WTC11 (cell line): ENCODE measurements around the gene PPP1R14B. TPM values are rescaled to one million over a fixed set of nuclear protein-coding genes. Genes with fewer than 3 reads are reported as not detected.

Source experiments
- ATAC-seq: fragments of 200-7000 bp; cut with Tn5 transposase; 2 replicates; pipeline ENCODE4 v1.10.0; 2021; ENCODE audit warnings: mild to moderate bottlenecking, moderate library complexity
- CTCF ChIA-PET: fragments of 300-600 bp; sonication (Branson Sonifier 250); formaldehyde crosslinking; loops from one replicate; lab custom pipeline; 2021; ENCODE audit warnings: antibody characterized with exemption; lab: Charles Lee
- POLR2A ChIA-PET: fragments of 350-600 bp; sonication (Branson Sonifier 250); formaldehyde crosslinking; loops from one replicate; lab custom pipeline; 2021; ENCODE audit warnings: antibody characterized with exemption; lab: Charles Lee
- DNase-seq: peaks from one replicate; pipeline ENCODE4 v3.0.0; 2021; ENCODE audit warnings: low spot score
- H3K27ac Mint-ChIP-seq: 2 replicates; pipeline ENCODE4 v1.8.0; 2021; ENCODE audit warnings: mixed read lengths
- H3K27me3 Mint-ChIP-seq: 2 replicates; pipeline ENCODE4 v1.8.0; 2021; ENCODE audit warnings: low read depth, mild to moderate bottlenecking, moderate library complexity, mixed read lengths
- H3K36me3 Mint-ChIP-seq: 2 replicates; pipeline ENCODE4 v1.8.0; 2021; ENCODE audit warnings: mixed read lengths
- H3K4me1 Mint-ChIP-seq: 2 replicates; pipeline ENCODE4 v1.8.0; 2022; ENCODE audit warnings: mixed read lengths
- H3K4me3 Mint-ChIP-seq: 2 replicates; pipeline ENCODE4 v1.8.0; 2021; ENCODE audit warnings: mild to moderate bottlenecking, moderate library complexity, mixed read lengths
- H3K9me3 Mint-ChIP-seq: 2 replicates; pipeline ENCODE4 v1.8.0; 2021; ENCODE audit warnings: mixed read lengths
- CDX4 ChIP-seq: fragments of 250-450 bp; sonication (Bioruptor Pico); IDR thresholded peaks from 2 replicates; pipeline ENCODE4 v1.9.0; 2021; ENCODE audit warnings: moderate library complexity, mild to moderate bottlenecking, inconsistent platforms, borderline replicate concordance
- CTCF ChIP-seq: fragments of 200-600 bp; IDR thresholded peaks from 2 replicates; pipeline ENCODE4 v1.8.0; 2022; ENCODE audit warnings: antibody characterized with exemption
- E2F4 ChIP-seq: sonication (generic); formaldehyde crosslinking; IDR thresholded peaks from 2 replicates; pipeline ENCODE4 v1.8.1; 2022; ENCODE audit warnings: low read depth, mild to moderate bottlenecking, moderate library complexity, missing genetic modification reagents, borderline replicate concordance
- ETV6 ChIP-seq: sonication (generic); formaldehyde crosslinking; IDR thresholded peaks from 2 replicates; pipeline ENCODE4 v1.8.1; 2022; ENCODE audit warnings: mild to moderate bottlenecking, missing genetic modification reagents
- GABPB1 ChIP-seq: sonication (generic); formaldehyde crosslinking; IDR thresholded peaks from 2 replicates; pipeline ENCODE4 v1.8.1; 2023; ENCODE audit warnings: mild to moderate bottlenecking, missing genetic modification reagents
- GTF2I ChIP-seq: fragments of 250-450 bp; sonication (Bioruptor Pico); conservative IDR thresholded peaks from 2 replicates; pipeline ENCODE4 v1.4.0; 2021; ENCODE audit warnings: mild to moderate bottlenecking
- JUN ChIP-seq: sonication (generic); formaldehyde crosslinking; IDR thresholded peaks from 2 replicates; pipeline ENCODE4 v1.8.0; 2023; ENCODE audit warnings: mild to moderate bottlenecking, missing genetic modification reagents
- KAT7 ChIP-seq: sonication (generic); formaldehyde crosslinking; IDR thresholded peaks from 2 replicates; pipeline ENCODE4 v1.8.1; 2023; ENCODE audit warnings: missing genetic modification reagents, mild to moderate bottlenecking, borderline replicate concordance
- MYBL2 ChIP-seq: sonication (generic); formaldehyde crosslinking; IDR thresholded peaks from 2 replicates; pipeline ENCODE4 v1.8.1; 2023; ENCODE audit warnings: mild to moderate bottlenecking, moderate library complexity, missing genetic modification reagents
- NFE2L1 ChIP-seq: sonication (generic); formaldehyde crosslinking; IDR thresholded peaks from 2 replicates; pipeline ENCODE4 v1.8.1; 2023; ENCODE audit warnings: missing genetic modification reagents
- NR1H2 ChIP-seq: sonication (generic); formaldehyde crosslinking; IDR thresholded peaks from 2 replicates; pipeline ENCODE4 v1.9.0; 2021; ENCODE audit warnings: mild to moderate bottlenecking, moderate library complexity, missing genetic modification reagents
- PREB ChIP-seq: sonication (generic); formaldehyde crosslinking; IDR thresholded peaks from 2 replicates; pipeline ENCODE4 v1.8.1; 2022; ENCODE audit warnings: mild to moderate bottlenecking, missing genetic modification reagents, moderate library complexity, borderline replicate concordance
- SMAD4 ChIP-seq: sonication (generic); formaldehyde crosslinking; IDR thresholded peaks from 2 replicates; pipeline ENCODE4 v1.8.0; 2022; ENCODE audit warnings: mild to moderate bottlenecking, missing genetic modification reagents
- STAT6 ChIP-seq: sonication (generic); formaldehyde crosslinking; conservative IDR thresholded peaks from 2 replicates; pipeline ENCODE4 v1.8.1; 2023; ENCODE audit warnings: mild to moderate bottlenecking, low read depth, missing genetic modification reagents, moderate library complexity
- USF1 ChIP-seq: sonication (generic); formaldehyde crosslinking; IDR thresholded peaks from 2 replicates; pipeline ENCODE4 v1.8.0; 2022; ENCODE audit warnings: mild to moderate bottlenecking, missing genetic modification reagents
- ZBTB21 ChIP-seq: sonication (generic); formaldehyde crosslinking; IDR thresholded peaks from 2 replicates; pipeline ENCODE4 v1.8.1; 2023; ENCODE audit warnings: mild to moderate bottlenecking, missing genetic modification reagents, borderline replicate concordance
- ZMAT4 ChIP-seq: fragments of 250-450 bp; sonication (Bioruptor Pico); IDR thresholded peaks from 2 replicates; pipeline ENCODE4 v1.9.0; 2021; ENCODE audit warnings: mild to moderate bottlenecking
- ZNF671 ChIP-seq: fragments of 250-450 bp; sonication (Bioruptor Pico); IDR thresholded peaks from 2 replicates; pipeline ENCODE4 v1.8.0; 2021; ENCODE audit warnings: mild to moderate bottlenecking
- total RNA-seq: library from RNA; stranded (reverse); gene quantifications from 3 replicates; pipeline ENCODE4 v1.2.3, GENCODE V29; 2021

Gene PPP1R14B
- total RNA-seq, 1 experiment from 2014 or later: 471 TPM

- no peak for TF ChIP-seq MYBL2 (CRISPR knock-in tag)
Observed at GRCh38 chr11:64204080-64204440, 42.7 kb downstream of the PPP1R14B start (continued).

GRCh38 chr11:64203421-64204079 is 43.2 kb downstream of the PPP1R14B start:
- no peak overlapping the region for H3K4me3 Mint-ChIP-seq
- TF ChIP-seq SMAD4 (CRISPR knock-in tag) (no peak), CDX4 (no peak)
- POLR2A ChIA-PET: interaction anchor here (0.9 kb wide), 1 partner anchor 38 kb away, joined by 3 read pairs; the partner anchor contains the start of gene FKBP2

GRCh38 chr11:64202992-64203391 is 43.8 kb downstream of the PPP1R14B start:
- H3K27me3 Mint-ChIP-seq: no peaks in the 10 kb centered on the region
- H3K27ac Mint-ChIP-seq: peak overlapping the region; percentile 65; the same call in 1 of the 2 replicates
- no peaks in the 10 kb centered on the region for H3K9me3 Mint-ChIP-seq
- H3K4me1 Mint-ChIP-seq: peaks cover 6% of the 10 kb centered on the region
- no peak for DNase-seq
- peaks cover 61% of the 10 kb centered on the region for H3K36me3 Mint-ChIP-seq
- ChIA-PET POLR2A (interaction anchor here (0.5 kb wide), 1 partner anchor 12 kb away, joined by 3 read pairs; no protein-coding TSS in a partner anchor), CTCF (interaction anchor here (0.7 to 5.4 kb wide), 4 partner anchors 47 to 139 kb away, joined by 3 to 76 read pairs (median 35); partner anchors contain the start of gene PLCB3)
- TF ChIP-seq ZBTB21 (no peak), GABPB1 (CRISPR knock-in tag) (no peak), ETV6 (CRISPR knock-in tag) (no peak), NFE2L1 (CRISPR knock-in tag) (no peak)
- no peak for ATAC-seq
- no peak overlapping the region for H3K4me3 Mint-ChIP-seq

More at GRCh38 chr11:64203421-64204079, 43.2 kb downstream of the PPP1R14B start:
- peaks cover 6% of the 10 kb centered on the region for H3K4me1 Mint-ChIP-seq
- H3K36me3 Mint-ChIP-seq: peaks cover 57% of the 10 kb centered on the region
- CTCF ChIA-PET: interaction anchor here (0.7 to 5.4 kb wide), 12 partner anchors 12 to 196 kb away, joined by 3 to 76 read pairs (median 8); partner anchors contain the start of genes NUDT22, PLCB3, STIP1 and TRPT1
- H3K9me3 Mint-ChIP-seq: no peaks in the 10 kb centered on the region
- no peaks in the 10 kb centered on the region for H3K27me3 Mint-ChIP-seq
- peak overlapping the region; percentile 88; the same call in 1 of the 2 replicates for H3K27ac Mint-ChIP-seq
- no peak for DNase-seq
- ATAC-seq: no peak

GRCh38 chr11:64201543-64201942 is 45.2 kb downstream of the PPP1R14B start:
- ATAC-seq: no peak
- CTCF ChIA-PET: no interaction called here
- peak overlapping the region; percentile 37 for H3K27ac Mint-ChIP-seq
- POLR2A ChIA-PET: no interaction called here
- H3K27me3 Mint-ChIP-seq: no peaks in the 10 kb centered on the region
- DNase-seq: no peak
- TF ChIP-seq KAT7 (CRISPR knock-in tag) (no peak), STAT6 (CRISPR knock-in tag) (no peak)
- peaks cover 76% of the 10 kb centered on the region for H3K36me3 Mint-ChIP-seq
- H3K4me1 Mint-ChIP-seq: peaks cover 6% of the 10 kb centered on the region
- no peak overlapping the region for H3K4me3 Mint-ChIP-seq
- H3K9me3 Mint-ChIP-seq: no peaks in the 10 kb centered on the region

- Mint-ChIP-seq H3K36me3 (peaks cover 92% of the 10 kb centered on the region), H3K9me3 (no peaks in the 10 kb centered on the region), H3K4me1 (no peaks in the 10 kb centered on the region), H3K27ac (no peak overlapping the region), H3K27me3 (no peaks in the 10 kb centered on the region), H3K4me3 (no peak overlapping the region)
- ATAC-seq (no peak), DNase-seq (no peak)
- ChIA-PET POLR2A (no interaction called here), CTCF (no interaction called here)
- TF ChIP-seq ZMAT4 (CRISPR knock-in tag): no peak
- no peak for TF ChIP-seq GTF2I (CRISPR knock-in tag)
- TF ChIP-seq ETV6 (CRISPR knock-in tag): no peak
- TF ChIP-seq CTCF: no peak
- TF ChIP-seq PREB (CRISPR knock-in tag): no peak
- TF ChIP-seq E2F4 (CRISPR knock-in tag): no peak
- no peak for TF ChIP-seq ZNF671 (CRISPR knock-in tag)
- no peak for TF ChIP-seq NR1H2 (CRISPR knock-in tag)
- no peak for TF ChIP-seq JUN
- TF ChIP-seq USF1 (CRISPR knock-in tag): no peak
Observed at GRCh38 chr11:64198511-64198910, 48.2 kb downstream of the PPP1R14B start.
